G401.6 (cell line): ENCODE results near the gene NLK.
"Not testable (repeated sequence)": the region's sequence is repeated elsewhere in the genome, so short reads cannot be mapped to it uniquely, and the experiment has no call there.

Experiments used
- FAIRE-seq: peaks from 2 replicates; lab custom pipeline; 2012; peaks lifted over from hg19 to GRCh38; lab: Jason Lieb, UNC

The NLK gene

DNA sequence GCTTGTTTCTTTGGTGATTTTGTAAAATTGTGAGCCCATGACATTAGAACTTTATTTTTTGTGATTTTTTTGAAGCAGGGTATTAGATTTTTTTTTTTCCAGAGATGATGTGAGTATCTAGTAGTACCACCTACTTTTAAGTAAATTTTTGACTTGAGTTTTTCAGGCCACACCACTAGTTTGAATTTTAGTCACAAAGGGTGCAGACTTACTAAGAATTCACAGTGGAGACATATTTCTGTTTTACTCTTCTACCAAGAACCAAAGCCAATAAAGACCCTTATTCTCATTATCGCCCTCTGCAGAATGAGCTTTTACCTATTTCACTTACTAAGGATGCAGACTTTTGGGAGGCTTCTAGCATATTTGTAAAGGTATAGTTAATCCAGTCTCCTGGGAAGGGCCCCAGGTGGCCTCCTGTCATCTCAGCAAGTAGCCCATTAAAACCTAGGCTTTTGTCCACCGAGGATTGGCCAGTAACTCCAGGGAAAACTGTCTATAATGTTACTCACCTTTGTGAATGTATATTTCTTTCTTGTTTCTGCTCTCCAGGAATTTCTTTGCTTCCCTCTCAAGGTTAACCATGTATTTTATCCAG lies 30.6 kb downstream of the NLK start:
- no peak for FAIRE-seq

DNA sequence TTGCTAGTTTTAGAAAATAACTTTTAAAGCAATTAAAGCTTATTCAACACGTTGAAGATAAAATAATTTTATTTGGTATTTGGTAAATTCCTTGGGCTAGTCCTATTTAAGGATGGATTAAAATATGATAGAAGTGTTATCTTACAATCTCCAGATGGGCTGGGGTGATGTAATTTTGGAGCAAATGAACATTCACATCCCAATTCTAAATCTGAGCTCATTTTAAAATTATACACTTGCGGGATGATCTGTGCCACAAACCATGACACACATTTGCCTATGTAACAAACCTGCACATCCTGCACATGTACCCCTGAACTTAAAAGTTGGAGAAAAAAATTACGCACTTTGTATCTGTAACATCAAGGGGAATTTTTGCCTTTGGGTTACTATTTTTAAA lies 31.5 kb downstream of the NLK start:
- FAIRE-seq: peak; percentile 51

DNA sequence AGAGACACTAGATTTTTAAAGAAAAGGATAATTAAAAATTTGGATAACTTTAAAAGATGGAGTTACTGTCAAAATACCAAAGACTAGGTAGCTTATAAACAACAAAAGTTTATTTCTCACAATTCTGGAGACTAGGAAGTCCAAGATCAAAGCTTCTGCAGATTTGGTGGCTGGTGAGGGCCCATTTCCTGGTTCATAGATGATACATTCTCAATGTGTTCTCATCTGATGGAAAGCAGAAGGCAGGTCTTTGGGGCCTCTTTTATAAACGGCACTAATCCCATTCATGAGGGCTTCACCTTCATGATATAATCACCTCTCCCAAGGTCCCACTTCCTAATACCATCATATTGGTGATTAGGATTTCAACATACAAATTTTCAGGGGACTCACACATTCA lies 33.7 kb downstream of the NLK start:
- no peak for FAIRE-seq

DNA sequence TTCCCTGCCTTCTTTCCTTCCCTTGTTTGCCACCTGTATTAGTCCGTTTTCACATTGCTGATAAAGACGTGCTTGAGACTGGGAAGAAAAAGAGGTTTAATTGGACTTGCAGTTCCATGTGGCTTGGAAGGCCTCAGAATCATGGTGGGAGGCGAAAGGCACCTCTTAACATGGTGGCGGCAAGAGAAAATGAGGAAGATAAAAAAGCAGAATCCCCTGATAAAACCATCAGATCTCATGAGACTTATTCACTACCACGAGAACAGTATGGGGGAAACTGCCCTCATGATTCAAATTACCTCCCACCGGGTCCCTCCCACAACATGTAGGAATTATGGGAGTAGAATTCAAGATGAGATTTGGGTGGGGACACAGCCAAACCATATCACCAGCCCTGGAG lies 34.7 kb downstream of the NLK start:
- not testable (repeated sequence) for FAIRE-seq

DNA sequence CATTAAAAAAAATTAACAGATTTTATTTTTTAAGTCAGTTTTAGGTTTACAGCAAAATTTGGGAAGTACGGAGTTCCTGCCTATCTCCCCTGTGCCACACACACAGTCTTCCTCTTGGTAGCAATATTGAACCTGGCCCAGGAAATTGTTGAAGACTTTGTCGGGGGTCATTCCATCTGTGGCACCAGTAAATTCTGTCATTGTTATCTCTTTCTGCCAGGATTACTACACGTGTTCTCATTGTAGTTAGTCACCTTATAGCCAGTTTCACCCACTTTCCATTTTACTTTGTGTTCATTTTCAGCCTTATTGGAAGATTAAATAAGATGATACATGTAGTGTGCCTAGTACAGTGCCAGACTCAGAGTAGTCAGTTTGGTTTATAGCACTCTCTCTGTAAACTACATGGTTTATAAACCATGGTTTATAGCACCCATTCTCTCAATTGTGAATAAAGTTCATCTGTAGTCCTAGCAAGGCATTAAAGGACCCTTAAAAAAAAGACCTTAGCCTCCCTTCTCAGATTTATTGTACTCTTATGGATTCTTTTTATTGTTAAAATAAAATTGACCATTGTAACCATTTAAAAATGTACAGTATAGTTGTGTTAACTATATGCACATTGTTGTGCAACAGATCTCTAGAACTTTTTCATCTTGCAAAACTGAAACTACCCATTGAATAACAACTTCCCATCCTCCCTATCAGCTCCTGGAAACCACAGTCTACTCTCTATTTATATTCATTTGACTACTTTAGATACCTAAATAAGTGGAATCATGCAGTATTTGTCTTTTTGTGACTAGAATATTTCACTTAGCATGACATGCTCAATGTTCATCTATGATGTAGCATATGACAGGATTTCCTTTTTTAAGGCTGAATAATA lies 36.1 kb downstream of the NLK start:
- FAIRE-seq: no peak

DNA sequence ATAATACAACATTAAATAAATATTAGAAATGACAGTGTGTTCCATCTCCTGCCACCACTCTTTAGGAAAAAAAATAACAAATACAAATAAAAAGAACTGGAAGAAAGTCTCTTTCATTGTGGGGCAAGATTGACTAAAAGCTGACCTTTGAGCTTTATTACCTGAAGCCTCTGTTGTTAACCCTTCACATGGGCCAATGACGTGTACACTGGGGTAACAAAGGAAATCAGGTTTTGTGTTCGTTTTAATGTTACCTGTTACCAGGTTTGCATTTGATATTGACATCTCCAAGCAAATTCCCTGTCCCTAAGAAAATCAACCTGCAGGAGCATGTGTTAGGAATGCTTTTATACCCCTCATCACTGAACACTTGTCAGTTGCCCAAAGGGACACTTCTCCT lies 39.0 kb downstream of the NLK start:
- FAIRE-seq: no peak

DNA sequence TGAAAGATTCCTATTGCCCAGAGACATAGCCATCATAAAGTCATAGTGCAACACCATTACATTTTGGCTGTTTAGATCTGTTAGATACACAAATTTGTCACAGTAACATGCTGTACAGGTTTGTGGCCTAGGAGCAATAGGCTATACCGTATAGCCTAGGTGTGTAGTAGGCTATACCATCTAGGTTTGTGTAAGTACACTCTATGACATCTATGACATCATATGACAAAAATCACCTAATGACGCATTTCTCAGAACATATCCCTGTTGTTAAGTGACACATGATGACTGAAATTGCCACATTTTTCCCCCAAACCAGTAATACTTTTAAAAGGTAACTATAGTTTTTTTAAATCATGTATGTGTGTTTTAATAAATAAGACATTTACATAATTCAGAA lies 43.3 kb downstream of the NLK start:
- FAIRE-seq: no peak

DNA sequence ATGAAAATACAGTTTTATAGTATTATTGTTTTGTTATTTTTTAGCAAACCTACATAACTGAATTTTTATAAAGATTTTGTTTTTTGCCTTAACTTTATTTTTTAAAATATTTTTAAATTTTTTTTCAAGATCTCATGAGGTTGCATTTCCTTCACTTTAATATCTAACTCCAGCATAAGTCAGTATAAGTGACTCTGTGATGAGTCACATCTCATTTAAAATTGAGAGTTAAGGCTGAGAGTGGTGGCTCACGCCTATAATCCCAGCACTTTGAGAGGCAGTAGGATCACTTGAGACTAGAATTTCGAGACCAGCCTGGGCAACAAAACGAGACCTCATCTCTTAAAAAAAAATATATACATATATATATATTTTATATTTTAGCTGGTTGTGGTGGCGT lies 44.0 kb downstream of the NLK start:
- no peak for FAIRE-seq

DNA sequence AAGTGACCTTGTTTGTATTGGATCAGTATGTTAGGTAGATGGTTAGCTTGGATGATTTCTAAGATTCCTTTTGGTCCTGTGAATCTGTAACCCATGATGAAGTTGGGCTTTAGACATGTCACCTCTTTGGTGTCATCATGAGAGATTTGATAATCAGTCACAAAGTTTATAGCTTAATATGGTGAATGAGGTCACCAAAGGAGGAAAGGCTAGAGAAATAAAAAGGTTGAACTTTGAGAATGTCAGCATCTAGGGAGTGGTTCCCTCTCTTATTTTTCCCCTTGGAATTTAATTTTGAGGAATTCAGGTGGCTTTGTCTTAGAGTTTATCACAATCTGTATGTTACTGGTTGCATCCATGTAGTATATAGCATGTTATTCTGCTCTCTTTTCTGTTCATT lies 45.3 kb downstream of the NLK start:
- FAIRE-seq: no peak

DNA sequence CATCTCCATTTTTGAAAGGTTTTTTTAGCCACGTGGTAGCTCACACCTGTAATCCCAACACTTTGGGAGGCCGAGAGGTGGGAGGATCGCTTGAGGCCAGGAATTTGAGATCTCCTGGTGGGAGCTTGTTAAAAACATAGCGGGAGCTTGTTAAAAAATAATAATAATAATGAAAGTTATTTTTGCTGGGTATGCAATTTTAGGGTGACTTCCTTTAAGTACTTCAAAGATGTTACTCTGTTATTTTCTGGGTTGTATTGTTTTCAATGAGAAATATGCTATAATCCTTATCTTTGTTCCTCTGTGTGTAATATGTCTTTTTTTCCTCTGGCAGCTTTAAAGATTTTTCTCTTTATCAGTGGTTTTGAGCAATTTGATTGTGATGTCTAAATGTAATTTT lies 48.1 kb downstream of the NLK start:
- FAIRE-seq: no peak

DNA sequence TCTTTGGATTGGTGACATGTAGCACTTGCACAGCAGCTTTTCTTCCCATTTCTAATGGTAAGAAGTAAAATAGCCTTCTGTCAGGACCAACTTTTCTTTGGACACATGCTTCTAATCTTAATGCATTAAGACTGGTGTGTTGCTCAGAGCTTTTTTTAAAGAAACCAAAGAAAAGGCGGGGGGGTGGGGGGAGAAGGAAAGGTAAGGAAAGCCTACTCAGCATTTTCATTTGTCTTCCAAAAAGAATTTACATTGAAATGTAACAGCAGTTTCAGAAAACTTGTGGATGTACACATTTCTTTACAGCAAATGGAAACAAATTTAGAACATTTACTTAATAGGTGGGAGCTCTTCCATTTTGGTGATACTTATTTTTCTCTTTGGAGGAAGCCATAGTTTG lies 49.6 kb downstream of the NLK start:
- FAIRE-seq: no peak

DNA sequence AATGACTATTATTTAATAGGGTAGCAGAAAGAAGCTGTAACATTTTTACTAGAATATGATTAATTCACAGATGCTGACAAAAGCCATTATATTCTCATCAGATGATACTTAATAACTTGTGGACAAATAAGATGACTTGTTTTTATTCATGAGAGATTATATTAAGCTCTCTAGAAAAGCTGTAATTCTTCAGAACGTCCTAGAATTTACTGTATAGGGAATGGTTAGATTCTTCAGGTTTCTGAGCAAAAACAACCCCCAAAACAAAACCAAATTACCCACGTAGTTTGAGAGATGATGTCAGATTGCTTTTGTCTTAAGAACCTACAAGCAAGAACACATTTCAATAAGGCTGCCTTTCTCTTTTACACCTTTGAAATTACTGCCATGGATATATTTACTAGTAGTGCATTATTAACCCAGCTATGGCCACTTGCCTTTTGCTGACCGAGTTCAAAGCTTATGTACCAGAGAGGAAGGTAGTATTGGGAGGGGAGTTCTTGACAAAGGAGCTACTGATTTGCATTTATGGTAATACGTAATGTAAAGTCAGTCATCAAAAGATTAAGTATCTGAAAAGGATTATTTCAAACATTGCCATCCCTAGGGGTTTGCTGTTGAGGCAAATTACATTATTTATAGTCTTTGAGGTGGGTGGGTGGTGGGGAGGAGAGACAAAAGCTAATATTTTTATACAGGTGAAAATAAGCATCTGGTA lies 51.7 kb downstream of the NLK start:
- FAIRE-seq: no peak

DNA sequence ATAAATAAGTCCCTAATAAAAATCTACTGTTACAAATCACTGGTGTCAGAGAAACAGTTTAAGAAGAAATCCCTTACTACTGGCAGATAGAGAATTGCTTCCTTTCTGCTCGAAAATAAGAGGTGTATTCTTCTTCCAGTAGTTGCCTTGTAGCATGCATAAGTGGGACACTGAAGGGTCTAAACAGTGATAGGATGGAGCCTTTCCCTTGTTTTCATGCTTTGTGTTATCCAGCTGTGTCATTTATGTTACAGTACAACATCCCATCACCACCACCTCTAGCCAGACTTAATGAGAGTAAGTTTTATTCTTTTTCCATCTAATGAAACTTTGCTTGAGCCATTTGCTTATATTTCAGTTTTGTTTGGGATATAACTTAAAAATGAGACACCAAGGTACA lies 54.3 kb downstream of the NLK start:
- FAIRE-seq: no peak

DNA sequence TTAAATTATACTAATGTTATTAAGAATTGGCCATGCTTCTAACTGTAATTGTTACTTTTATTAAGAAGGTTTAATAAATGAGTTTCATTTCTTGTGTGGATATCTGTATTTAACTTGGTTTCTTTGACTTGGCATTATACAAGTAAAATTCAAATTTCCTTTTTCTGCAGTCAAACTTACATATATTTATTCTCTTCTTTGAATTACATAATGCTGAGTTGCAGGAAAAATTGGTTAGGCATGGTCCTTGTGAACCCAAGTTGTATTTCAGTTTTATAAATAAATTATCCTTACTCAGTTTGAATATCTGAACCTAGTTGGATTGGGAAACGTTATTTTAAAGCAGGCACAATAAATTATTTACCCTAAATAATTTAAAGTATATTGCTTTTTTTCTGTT lies 54.8 kb downstream of the NLK start:
- no peak for FAIRE-seq

DNA sequence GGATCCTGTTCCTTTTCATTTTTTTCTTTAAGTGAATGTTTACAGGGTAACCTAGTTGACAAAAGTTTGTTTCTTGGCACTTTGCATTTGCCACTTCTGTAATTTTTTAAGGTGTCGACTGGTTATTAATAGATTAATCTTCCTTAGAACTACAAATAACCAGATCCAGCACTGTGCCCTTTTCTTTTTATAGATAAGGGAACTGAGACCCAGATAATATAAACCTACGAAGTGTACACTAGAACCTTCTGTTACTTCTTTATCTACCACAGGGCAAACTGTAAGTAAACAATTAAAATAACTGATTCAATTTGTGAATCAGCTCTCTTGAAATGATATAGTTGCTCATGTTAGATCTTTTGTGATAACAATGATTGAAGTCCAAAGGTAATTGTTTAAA lies 55.4 kb downstream of the NLK start:
- FAIRE-seq: no peak

DNA sequence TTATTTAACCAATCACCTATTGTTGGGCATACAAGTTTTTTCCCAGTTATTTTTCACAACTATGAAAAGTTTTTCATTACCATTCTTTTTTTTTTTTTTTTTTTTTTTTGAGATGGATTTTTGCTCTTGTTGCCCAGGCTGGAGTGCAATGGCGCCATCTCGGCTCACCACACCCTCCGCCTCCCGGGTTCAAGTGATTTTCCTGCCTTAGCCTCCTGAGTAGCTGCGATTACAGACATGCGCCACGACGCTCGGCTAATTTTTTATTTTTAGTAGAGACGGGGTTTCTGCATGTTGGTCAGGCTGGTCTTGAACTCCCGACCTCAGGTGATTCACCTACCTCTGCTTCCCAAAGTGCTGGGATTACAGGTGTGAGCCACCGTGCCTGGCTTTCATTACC lies 56.1 kb downstream of the NLK start:
- FAIRE-seq: not testable (repeated sequence)

DNA sequence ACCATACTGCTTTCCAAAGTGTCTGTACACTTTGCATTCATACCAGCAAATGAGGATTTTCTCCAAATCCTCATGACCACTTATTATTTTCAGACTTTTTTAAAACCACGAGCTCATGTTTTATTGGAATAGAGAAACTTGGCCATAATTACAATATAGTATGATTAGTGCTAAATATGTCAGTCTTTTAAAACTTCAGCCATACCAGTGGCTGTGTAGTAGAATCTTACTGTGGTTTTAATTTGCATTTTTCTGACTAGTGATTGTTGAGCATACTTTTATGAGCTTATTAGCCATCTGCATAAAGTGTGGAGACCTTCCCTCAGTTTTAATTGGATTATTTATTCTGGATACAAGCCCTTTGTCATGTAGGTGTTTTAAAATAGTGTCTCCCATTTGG lies 57.8 kb downstream of the NLK start:
- no peak for FAIRE-seq

DNA sequence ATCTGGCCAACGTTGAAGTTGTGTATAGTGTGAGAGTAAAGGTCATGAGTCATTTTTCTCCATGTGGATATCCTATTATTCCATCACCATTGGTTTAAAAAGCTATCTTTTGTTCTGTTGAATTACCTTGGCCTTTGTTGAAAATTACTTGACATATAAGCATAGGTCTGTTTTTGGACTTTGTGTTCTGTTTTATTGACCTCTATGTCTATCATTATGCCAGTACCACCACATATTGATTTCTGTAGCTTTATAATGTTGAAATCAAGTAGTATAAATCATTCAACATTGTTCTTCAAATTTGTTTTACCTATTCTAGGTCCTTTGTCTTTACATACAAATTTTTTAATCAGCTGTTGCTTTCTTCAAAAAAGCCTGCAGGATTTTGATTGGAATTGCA lies 58.5 kb downstream of the NLK start:
- no peak for FAIRE-seq

DNA sequence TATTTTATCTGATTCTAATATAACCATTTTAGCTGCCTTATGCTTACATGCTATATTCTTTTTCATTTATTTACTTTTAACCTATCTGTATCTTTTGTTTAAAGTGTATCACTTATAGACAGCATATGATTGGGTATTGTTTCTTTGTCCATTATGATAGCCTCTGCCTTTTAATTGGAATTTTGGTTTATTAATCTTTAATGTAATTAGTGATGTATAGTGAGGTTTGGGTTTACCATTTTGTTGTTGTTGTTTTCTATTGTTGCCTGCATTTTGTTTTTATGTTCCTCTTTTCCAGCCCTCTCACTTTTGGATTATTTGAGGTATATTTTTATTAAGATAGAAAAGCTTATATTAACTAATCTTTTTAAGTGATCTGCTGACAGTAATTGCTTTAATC lies 59.4 kb downstream of the NLK start:
- no peak for FAIRE-seq

DNA sequence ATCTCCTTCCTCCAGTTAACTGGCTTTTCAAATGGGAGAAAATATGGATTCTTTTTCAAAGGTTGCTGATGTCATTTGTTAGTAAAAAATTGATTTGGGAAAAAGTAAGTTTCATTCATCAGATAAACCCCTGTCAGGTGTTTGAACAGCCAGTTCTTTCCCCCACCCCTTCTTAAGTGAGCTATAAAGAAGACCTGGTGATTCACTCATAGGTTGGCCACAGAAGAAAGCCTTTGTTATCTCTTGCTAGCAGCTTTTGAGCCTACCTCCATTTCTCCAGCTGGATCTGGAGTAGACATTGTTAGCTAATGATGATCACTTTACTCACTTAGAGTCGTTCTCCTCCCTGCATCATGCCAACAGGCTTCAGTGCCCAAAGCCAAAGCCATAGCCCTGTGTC lies 63.0 kb downstream of the NLK start:
- FAIRE-seq: no peak

DNA sequence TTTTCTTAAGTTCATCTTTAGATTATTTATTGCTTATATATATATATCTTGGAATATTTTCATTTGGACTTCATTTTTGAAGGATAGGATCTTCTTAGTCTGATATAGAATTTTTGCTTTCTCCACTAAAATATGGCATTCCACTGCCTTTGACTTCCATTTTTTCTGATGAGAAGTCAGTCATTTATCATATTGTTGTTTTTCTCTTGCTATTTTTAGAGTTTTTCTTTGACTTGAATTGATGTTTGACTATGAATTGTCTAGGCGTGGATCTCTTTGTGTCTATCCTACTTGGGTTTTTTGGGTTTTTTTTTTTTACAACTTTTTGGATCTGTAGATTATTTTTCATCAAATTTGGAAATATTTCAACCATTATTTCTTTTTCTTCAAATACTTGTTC lies 67.7 kb downstream of the NLK start:
- FAIRE-seq: peak; percentile 69

DNA sequence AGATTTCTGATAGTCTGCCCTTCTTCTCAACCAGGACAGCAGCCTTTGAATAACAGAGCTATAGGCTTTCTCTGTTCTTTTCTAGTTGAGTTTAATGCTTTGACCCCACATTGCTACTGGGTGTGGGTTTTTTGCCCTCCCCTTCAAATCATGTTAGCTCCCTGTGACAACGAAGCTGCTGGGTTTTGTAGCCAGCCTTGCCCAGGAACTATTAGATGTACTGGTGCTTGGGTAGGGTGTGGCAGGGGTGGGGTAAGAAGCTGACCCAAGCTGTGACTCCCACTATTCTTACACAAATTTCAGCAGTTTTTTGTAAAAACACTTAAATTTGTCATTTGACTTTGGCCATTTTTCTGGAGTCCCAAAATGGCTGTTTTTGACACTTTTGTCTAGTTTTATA lies 69.7 kb downstream of the NLK start:
- FAIRE-seq: no peak

DNA sequence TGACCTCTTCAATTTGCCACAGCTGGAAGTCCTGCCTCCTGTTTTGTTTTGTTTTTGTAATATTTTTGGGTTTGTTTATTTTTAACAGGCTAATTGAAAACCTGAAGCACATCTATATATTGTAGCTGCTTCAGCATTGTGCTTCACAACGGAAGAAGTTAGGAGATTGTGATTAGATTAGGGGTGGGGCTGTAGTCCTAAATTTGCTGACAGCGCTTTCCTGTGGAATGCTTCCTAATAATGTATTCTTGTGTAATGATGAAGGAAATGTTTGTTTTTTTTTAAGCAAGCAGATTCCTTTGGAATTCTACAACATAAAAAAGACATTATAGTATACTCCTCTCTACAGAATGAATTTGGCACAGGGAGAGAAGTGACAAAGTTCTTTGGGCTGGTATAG lies 70.1 kb downstream of the NLK start:
- FAIRE-seq: no peak

DNA sequence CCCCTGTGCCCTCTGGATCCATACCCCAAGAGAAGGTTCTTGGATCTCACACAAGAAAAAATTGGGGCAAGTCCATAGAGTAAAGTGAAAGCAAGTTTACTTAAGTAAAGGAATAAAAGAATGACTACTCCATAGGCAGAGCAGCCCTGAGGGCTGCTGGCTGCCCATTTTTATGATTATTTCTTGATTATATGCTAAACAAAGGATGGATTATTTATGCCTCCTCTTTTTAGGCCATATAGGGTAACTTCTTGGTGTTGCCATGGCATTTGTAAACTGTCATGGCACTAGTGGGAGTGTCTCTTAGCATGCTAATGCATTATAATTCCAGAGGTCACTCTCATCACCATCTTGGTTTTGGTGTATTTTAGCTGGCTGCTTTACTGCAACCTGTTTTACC lies 70.8 kb downstream of the NLK start:
- no peak for FAIRE-seq
